Astrocyte of the spinal cord (primary cell): ENCODE measurements around the gene KIAA1958.
"Not testable (repeated sequence)": the region's sequence is repeated elsewhere in the genome, so short reads cannot be mapped to it uniquely, and the experiment has no call there.

Source experiments
- DNase-seq: peaks from one replicate; pipeline ENCODE4 v3.0.0; 2011; ENCODE audit warnings: low read depth, low spot score
- H3K4me3 ChIP-seq: 2 replicates; pipeline ENCODE4 v1.5.1; 2011; ENCODE audit warnings: low read depth, mild to moderate bottlenecking, low read length, moderate library complexity
- CTCF ChIP-seq: IDR thresholded peaks from 2 replicates; pipeline ENCODE4 v1.5.1; 2012; ENCODE audit warnings: low read depth, mild to moderate bottlenecking, low read length, inconsistent platforms
- in situ Hi-C: cut with HindIII; loops from 2 replicates; pipeline ENCODE4 v1.10.0; 2017; ENCODE audit warnings: low sequenced_read_pairs

KIAA1958 gene

GRCh38 chr9:112574008-112574407 is 87.4 kb downstream of the KIAA1958 start:
- DNase-seq: no peak
- no peak overlapping the region for H3K4me3 ChIP-seq
- in situ Hi-C loops: no loop called here
- TF ChIP-seq CTCF: no peak

- H3K4me3 ChIP-seq: no peak overlapping the region
- TF ChIP-seq CTCF: no peak
- DNase-seq: no peak
- in situ Hi-C loops: no loop called here
These were observed 88.5 kb downstream of the KIAA1958 start for GRCh38 chr9:112575107-112575506.

GRCh38 chr9:112581469-112582176 is 95.0 kb downstream of the KIAA1958 start:
- no peak for DNase-seq
- no peak for TF ChIP-seq CTCF
- no peak overlapping the region for H3K4me3 ChIP-seq
- in situ Hi-C loops: no loop called here

- in situ Hi-C loops: no loop called here
- no peak for TF ChIP-seq CTCF
- H3K4me3 ChIP-seq: no peak overlapping the region
- no peak for DNase-seq
These were observed 96.0 kb downstream of the KIAA1958 start for GRCh38 chr9:112582371-112583262.

- no peak for TF ChIP-seq CTCF
- H3K4me3 ChIP-seq: no peak overlapping the region
- DNase-seq: peak; percentile 4
- in situ Hi-C loops: no loop called here
These were observed 100.0 kb downstream of the KIAA1958 start for GRCh38 chr9:112586599-112587155.

GRCh38 chr9:112591875-112592274 is 105.2 kb downstream of the KIAA1958 start:
- DNase-seq, H3K4me3 ChIP-seq, in situ Hi-C loops: not testable (repeated sequence)

GRCh38 chr9:112599732-112600131 is 113.1 kb downstream of the KIAA1958 start:
- no peak for TF ChIP-seq CTCF
- in situ Hi-C loops: no loop called here
- H3K4me3 ChIP-seq: no peak overlapping the region
- no peak for DNase-seq
